Measurements from ENCODE around the gene TANGO6.

- TF ChIP-seq EZH2 (IDR thresholded peaks at IDR 0.05), result no peak
- TF ChIP-seq CTCF (IDR thresholded peaks at IDR 0.05), result no peak
- TF ChIP-seq EZH2phosphoT487 (IDR thresholded peaks at IDR 0.05), result no peak
Observed at GRCh38 chr16:68984467-68984866, 141.1 kb downstream of the TANGO6 start.
